Spinal cord (tissue), 10 donors: ENCODE data around the gene CFAP46. TPM values are rescaled to one million over a fixed set of nuclear protein-coding genes. Genes with fewer than 3 reads are reported as not detected.
A peak's percentile ranks its signal among the peaks of the same experiment; 100 is the strongest.

Experiments used
- DNase-seq, 6 donors: peaks; one replicate each; pipeline versions ENCODE4 v3.0.0 to v3.0.0-alpha.2; 2013 to 2015; ENCODE audit warnings: low spot score in 6 of 6, low read depth in 4 of 6
- H3K27ac ChIP-seq: one replicate; pipeline ENCODE4 v1.5.1; 2013; ENCODE audit warnings: low read depth, low read length, control low read depth
- H3K27me3 ChIP-seq: one replicate; pipeline ENCODE4 v1.6.1; 2013; ENCODE audit warnings: low read length; ENCODE audit not compliant: control insufficient read depth, insufficient read depth
- H3K36me3 ChIP-seq: one replicate; pipeline ENCODE4 v1.6.1; 2013; ENCODE audit warnings: low read length; ENCODE audit not compliant: control insufficient read depth, insufficient read depth
- H3K4me1 ChIP-seq: one replicate; pipeline ENCODE4 v1.6.1; 2013; ENCODE audit warnings: low read length; ENCODE audit not compliant: control insufficient read depth, insufficient read depth
- H3K4me3 ChIP-seq: one replicate; pipeline ENCODE4 v1.5.1; 2013; ENCODE audit warnings: low read depth, low read length, control low read depth
- H3K9me3 ChIP-seq: one replicate; pipeline ENCODE4 v1.6.1; 2013; ENCODE audit warnings: low read length; ENCODE audit not compliant: control insufficient read depth, insufficient read depth
- WGBS: methylation state at CpG from one replicate; pipeline ENCODE4 v1.1.5; 2013; ENCODE audit warnings: missing lambda C conversion rate; ENCODE audit not compliant: insufficient coverage; 5-methylcytosine and 5-hydroxymethylcytosine counted together
- polyA plus RNA-seq, 2 donors: library from polyadenylated mRNA; unstranded; fragments of 120-200 nt; gene quantifications; one replicate each; pipeline ENCODE4 v1.2.1, GENCODE V29; 2013; ENCODE audit not compliant: insufficient read length in 2 of 2
- total RNA-seq, 2 donors: library from RNA; depleted of rRNA in 1 of 2; stranded (reverse); fragments of 120-200 nt in 1 of 2; fragments of >200 nt in 1 of 2; gene quantifications; one replicate each; pipeline versions ENCODE4 v1.2.3 to v1.2.4, GENCODE V29; 2013 to 2014
- donor health status: healthy.

The CFAP46 gene
- total and polyA plus RNA-seq, 4 donors: 5.3 to 14.3 (median 13.2) TPM

DNA sequence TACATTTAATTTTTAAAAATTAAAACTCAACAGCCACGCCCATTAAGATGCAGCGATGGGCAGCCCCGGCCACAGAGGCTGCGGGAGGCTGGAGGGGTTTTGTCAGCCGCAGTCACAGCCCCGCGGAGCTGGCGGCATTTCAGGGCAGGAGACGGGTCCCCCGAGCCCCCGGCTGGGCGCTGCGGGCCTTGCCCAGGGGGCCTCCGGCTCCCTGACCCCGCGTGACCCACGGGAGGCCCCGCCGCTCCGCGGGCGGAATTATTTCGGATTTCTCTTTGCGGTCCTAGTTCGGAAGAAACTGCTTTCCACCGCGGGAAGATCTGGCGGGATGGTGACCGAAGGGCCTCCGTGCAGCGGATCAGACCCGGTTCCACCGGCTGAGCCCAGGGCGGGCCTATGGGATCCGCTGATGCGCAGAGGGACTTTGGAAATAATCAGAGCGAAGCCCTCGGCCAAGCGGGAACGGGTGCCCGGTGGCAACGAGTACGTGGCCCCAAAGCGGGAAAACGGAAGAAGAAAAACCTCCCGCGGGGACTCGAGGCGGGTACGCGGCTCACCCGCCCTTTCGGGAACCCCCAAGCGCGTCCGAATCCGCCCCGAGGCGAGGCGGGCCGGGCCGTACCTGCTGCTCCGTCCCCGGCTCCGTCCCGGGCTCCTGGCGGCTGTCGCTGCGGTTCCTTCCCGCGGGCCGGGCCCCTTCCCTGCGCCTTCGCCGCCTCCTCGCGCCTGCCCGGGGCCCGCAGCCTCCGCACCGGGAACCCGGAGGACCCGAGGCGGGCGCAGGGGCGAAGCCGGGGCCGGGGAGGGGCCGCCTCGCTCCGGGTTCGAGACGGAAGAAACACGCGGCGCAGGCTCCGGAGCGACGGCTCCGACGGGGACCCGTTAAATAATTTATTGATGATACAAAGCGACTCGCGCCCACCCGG lies 158.2 kb downstream of the CFAP46 start:
- peaks cover 40% of the 10 kb centered on the region for H3K4me1 ChIP-seq
- H3K27me3 ChIP-seq: peaks cover 55% of the 10 kb centered on the region
- peaks cover 31% of the 10 kb centered on the region for H3K36me3 ChIP-seq
- no peaks in the 10 kb centered on the region for H3K9me3 ChIP-seq
- H3K27ac ChIP-seq: no peak overlapping the region
- WGBS: 9% methylated on average over 106 of the region's 106 CpGs
- DNase-seq: peak in 1 of 6 donors; percentile 31
- H3K4me3 ChIP-seq: no peak overlapping the region

DNA sequence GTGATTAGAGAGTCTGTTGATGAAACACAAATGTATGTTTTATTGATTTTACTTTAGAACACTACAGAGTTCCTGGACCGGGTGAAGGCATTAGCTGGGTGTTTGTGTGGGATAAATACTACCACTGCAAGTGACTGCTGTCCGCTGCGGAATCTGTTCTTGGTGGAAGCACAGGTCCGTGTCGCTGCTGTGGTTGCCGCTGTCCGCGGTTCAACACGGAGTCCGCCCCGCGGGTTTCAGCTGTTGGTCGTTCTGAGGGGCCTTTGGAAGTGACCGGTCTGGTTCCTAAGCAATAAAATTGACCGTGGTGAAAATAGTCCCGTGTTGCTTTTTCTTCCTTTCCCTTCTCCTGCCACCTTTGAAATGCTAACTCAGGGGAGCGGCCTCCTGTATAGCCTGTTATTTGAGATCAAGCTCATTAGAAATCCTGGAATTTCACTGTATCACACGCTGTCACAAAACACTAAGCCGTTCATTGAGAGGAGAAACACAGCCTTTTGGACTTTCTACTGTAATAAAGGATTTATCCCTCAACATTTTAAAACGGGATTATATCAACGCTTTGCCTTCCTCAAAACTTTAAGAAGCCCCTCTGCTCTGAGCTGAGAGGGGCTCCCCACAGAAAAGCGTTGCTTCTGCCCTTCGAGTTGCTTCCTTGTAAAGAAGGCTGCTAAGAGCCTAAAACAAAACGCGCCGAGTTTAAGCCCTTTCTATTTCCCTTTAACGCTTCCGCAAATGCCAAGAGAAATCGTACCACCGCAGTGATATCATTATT lies 159.0 kb downstream of the CFAP46 start:
- peaks cover 40% of the 10 kb centered on the region for H3K36me3 ChIP-seq
- no peak overlapping the region for H3K4me3 ChIP-seq
- no peaks in the 10 kb centered on the region for H3K9me3 ChIP-seq
- WGBS: 75% methylated on average over 23 of the region's 30 CpGs
- peaks cover 34% of the 10 kb centered on the region for H3K4me1 ChIP-seq
- H3K27ac ChIP-seq: no peak overlapping the region
- H3K27me3 ChIP-seq: peaks cover 46% of the 10 kb centered on the region
- DNase-seq: peak in 2 of 6 donors; percentile 13 to 33

DNA sequence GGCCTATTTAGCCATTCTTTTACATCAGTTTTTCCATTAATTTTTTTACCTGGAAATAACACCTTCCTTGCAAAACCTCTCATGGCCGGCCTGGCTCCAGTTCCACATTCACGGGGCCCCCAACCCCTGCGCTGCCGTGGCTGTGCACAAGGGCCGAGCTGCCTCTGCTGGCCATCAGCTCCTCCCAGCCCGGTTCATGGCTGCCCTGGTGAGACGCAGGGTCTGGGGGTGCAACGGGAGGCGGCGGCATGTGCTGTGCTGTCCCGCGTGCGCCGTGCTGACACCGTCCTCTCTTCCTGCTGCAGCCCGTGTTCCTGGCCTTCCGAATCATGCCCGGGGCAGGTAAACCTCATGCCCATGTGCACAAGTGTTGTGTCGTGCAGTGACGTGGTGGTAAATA lies 160.8 kb downstream of the CFAP46 start:
- no peak for DNase-seq
- Histone ChIP-seq H3K4me3 (no peak overlapping the region), H3K36me3 (peaks cover 53% of the 10 kb centered on the region), H3K27ac (no peak overlapping the region), H3K27me3 (peaks cover 30% of the 10 kb centered on the region), H3K9me3 (no peaks in the 10 kb centered on the region), H3K4me1 (peaks cover 20% of the 10 kb centered on the region)
- 96% methylated on average over 20 of the region's 20 CpGs for WGBS

DNA sequence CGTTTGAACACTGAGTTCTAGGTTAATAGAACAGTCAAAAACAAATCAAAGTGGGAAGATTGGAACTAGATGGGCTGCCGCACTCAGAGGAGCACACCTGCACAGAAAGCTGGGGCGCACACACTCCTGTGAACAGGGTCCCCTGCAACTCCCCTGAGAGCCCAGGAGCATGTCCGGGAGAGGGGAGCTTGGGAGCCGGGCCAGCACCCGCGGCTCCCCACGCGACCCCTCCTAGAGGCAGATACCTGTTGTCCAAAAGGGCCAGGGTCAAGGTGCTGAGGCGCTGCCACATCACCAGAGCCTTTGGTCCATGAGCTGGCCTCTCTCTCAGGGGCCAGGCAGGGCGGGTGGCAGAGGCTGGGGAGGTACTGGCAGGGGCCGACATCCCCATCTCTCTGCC lies 162.0 kb downstream of the CFAP46 start:
- WGBS: 91% methylated on average over 11 of the region's 12 CpGs
- no peak for DNase-seq
- peaks cover 63% of the 10 kb centered on the region for H3K36me3 ChIP-seq
- peaks cover 26% of the 10 kb centered on the region for H3K27me3 ChIP-seq
- no peak overlapping the region for H3K27ac ChIP-seq
- H3K4me3 ChIP-seq: no peak overlapping the region
- H3K9me3 ChIP-seq: no peaks in the 10 kb centered on the region
- peaks cover 15% of the 10 kb centered on the region for H3K4me1 ChIP-seq

DNA sequence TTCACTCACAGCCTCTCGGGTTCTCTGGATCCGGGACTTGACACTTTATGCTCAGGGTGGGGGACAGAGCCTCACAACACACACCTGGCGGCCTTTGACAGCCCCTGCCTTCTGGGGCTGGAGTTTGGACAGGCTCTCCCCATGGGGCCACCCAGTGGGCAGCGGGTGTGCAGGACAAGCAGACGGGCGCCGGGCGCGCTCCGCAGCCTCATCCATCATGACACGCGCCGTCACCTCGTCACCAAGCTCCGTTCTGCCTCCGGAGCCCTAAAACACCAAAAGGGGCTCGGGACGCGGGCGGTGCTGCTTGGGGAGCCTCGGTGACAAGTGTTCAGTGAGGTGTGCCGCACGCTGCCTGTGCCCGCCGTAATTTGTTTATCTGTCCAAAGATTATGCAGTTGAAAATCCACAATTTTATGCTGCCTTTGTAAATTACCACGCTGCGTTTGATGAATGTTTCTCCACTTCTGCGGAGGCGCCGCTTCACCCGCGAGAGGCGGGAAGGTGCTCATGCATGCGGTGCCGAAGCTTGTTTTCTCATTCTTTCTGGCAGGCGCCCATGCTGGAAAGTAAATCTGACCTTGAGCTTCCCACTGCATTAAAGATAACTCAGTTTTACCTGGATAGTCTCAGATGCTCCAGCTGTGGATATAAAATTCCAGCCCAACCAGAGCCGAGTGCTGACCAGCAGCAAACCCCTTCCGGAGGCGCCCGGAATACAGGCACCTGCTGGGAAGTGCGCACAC lies 162.6 kb downstream of the CFAP46 start:
- Histone ChIP-seq H3K9me3 (no peaks in the 10 kb centered on the region), H3K4me1 (peaks cover 10% of the 10 kb centered on the region), H3K36me3 (peaks cover 67% of the 10 kb centered on the region), H3K27ac (no peak overlapping the region), H3K4me3 (no peak overlapping the region), H3K27me3 (peaks cover 20% of the 10 kb centered on the region)
- 78% methylated on average over 35 of the region's 41 CpGs for WGBS
- peak in 1 of 6 donors; percentile 57 for DNase-seq

DNA sequence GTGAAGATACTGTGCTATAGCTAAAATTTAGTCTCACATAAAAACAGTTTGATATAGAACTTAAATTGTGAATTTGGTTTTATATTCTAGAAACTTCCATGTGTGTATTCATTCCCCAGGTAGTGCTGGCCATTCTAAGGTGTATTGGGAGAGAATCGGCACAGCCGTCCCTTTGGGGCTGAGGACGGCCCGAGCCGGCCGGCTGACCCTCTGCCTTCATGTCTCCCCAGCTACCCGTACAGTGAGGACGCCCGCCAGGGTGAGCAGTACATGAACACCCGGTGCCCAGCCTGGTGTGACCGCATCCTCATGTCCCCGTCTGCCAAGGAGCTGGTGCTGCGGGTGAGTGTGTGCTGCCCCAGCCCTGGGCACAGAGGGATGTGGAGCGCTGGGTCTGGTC lies 164.9 kb downstream of the CFAP46 start:
- Histone ChIP-seq H3K27me3 (peaks cover 2% of the 10 kb centered on the region), H3K9me3 (no peaks in the 10 kb centered on the region), H3K36me3 (peaks cover 73% of the 10 kb centered on the region), H3K27ac (no peak overlapping the region), H3K4me3 (no peak overlapping the region), H3K4me1 (peaks cover 5% of the 10 kb centered on the region)
- no peak for DNase-seq
- WGBS: 94% methylated on average over 14 of the region's 14 CpGs

DNA sequence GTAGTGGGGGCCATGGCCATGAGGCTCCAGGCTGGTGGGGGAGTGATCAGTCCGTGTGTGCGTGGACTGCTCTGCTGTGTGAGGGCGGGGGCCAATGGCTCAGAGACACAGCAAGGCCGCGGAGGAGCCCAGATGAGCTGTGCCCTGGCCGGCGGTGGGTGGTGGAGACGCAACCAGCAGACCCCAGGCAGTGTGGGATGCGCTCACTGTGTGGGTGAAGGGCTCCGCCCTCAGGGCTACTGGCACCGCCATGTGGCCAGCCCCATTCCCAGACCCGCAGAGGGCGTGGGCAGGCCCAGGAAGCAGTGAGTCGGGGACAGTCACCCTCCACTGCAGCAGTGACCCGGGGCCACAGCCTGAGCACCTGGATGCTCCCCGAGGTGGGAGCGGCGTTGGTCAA lies 165.5 kb downstream of the CFAP46 start:
- no peak for DNase-seq
- no peaks in the 10 kb centered on the region for H3K27me3 ChIP-seq
- no peak overlapping the region for H3K27ac ChIP-seq
- WGBS: 90% methylated on average over 18 of the region's 18 CpGs
- H3K4me3 ChIP-seq: no peak overlapping the region
- peaks cover 5% of the 10 kb centered on the region for H3K4me1 ChIP-seq
- H3K9me3 ChIP-seq: no peaks in the 10 kb centered on the region
- H3K36me3 ChIP-seq: peaks cover 67% of the 10 kb centered on the region

DNA sequence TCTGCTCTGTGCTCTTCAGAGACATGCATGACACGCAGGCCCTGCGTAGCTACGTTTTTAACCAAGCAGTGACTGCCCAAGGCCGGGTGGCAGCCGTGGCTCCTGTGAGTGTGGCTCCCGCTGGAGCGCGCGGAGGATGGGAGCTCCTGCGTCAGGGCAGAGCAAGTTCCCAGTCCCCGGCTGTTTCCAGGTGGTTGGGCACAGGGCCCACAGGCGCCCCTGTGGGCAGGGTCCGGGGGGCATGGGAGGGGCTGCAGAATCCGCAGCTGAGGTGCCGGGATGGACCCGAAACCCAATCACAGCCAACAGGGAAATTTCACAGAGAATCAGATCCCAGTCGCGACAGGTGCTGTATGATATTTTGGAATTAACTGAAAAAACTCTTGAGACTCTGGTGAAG lies 166.2 kb downstream of the CFAP46 start:
- Histone ChIP-seq H3K36me3 (peaks cover 65% of the 10 kb centered on the region), H3K4me3 (no peak overlapping the region), H3K27ac (no peak overlapping the region), H3K4me1 (peaks cover 5% of the 10 kb centered on the region), H3K9me3 (no peaks in the 10 kb centered on the region), H3K27me3 (no peaks in the 10 kb centered on the region)
- DNase-seq: no peak
- WGBS: 93% methylated on average over 16 of the region's 18 CpGs
